ENCODE data around the gene S100A14.
A peak's percentile ranks its signal among the peaks of the same experiment; 100 is the strongest.

Gene S100A14

DNA sequence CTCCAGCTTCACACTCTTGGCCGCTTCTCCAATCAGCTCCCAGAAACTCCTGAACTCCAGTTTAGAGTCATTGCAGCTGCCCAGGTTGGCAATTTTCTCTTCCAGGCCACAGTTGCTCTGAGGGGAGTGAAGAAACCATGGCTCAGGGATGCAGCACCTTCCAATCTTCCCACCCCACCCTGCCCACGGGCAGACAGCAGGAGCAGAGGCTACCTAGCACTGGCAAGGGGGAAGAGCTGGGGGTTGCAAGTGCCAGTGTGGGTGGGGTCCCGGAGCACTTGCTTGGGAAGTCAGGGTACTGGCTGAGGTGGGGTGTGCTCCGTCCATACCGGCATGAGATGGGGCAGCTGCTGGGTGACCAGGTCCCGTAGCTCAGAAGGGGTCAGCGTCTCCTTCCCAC lies 1.2 kb downstream of the S100A14 start:
- no peak overlapping the region for H3K27ac ChIP-seq (ENCODE audit: low read depth, low read length)
- H2BK12ac ChIP-seq (ENCODE audit: low read length) = peak overlapping the region; percentile 11
- H4K91ac ChIP-seq (ENCODE audit: low read depth, low read length) = peak overlapping the region; percentile 21
- H4K8ac ChIP-seq (ENCODE audit: low read depth, low read length) = no peak overlapping the region
- no peak overlapping the region for H3K4me3 ChIP-seq (ENCODE audit: low read depth, low read length)
- H3K4me2 ChIP-seq (ENCODE audit: low read length) = no peak overlapping the region
- H3K9me3 ChIP-seq (ENCODE audit: insufficient read depth, low read depth, low read length) = no peaks in the 10 kb centered on the region
- H3K9ac ChIP-seq (ENCODE audit: low read length) = no peak overlapping the region
- DNase-seq = no peak
- H3K4me1 ChIP-seq (ENCODE audit: control insufficient read depth in 1 of 2, insufficient read depth in 2 of 2, low read length in 2 of 2) = peaks cover 31 to 38% of the 10 kb centered on the region in 2 experiments
- peaks cover 6 to 13% of the 10 kb centered on the region in 2 experiments for H3K36me3 ChIP-seq (ENCODE audit: control insufficient read depth in 1 of 2, insufficient read depth in 2 of 2, low read length in 2 of 2)
- H3K4ac ChIP-seq (ENCODE audit: low read depth, low read length) = no peak overlapping the region
- peak overlapping the region; percentile 49 for H2AK5ac ChIP-seq (ENCODE audit: low read length)
- WGBS (ENCODE audit: extremely low coverage, insufficient coverage, insufficient read length) = no CpG with 5 or more reads among the region's 7 CpGs
- H4K12ac ChIP-seq (ENCODE audit: low read depth, low read length) = no peak overlapping the region
- H2AFZ ChIP-seq (ENCODE audit: insufficient read depth, low read length, poor library complexity) = no peak overlapping the region
- H2BK120ac ChIP-seq (ENCODE audit: insufficient read depth, low read length, poor library complexity) = no peak overlapping the region
- peaks cover 20% of the 10 kb centered on the region for H3K79me1 ChIP-seq (ENCODE audit: low read length)
- no peak overlapping the region for H3K14ac ChIP-seq (ENCODE audit: low read length)
- no peak overlapping the region for H3K18ac ChIP-seq (ENCODE audit: low read length)
- H2BK5ac ChIP-seq (ENCODE audit: low read depth, low read length, poor library complexity) = no peak overlapping the region
- no peak overlapping the region for H3K23ac ChIP-seq (ENCODE audit: low read length)
- no peaks in the 10 kb centered on the region for H3K27me3 ChIP-seq (ENCODE audit: insufficient read depth, low read length)
- H3K79me2 ChIP-seq (ENCODE audit: control insufficient read depth, insufficient read depth, low read length, poor library complexity) = no peaks in the 10 kb centered on the region

DNA sequence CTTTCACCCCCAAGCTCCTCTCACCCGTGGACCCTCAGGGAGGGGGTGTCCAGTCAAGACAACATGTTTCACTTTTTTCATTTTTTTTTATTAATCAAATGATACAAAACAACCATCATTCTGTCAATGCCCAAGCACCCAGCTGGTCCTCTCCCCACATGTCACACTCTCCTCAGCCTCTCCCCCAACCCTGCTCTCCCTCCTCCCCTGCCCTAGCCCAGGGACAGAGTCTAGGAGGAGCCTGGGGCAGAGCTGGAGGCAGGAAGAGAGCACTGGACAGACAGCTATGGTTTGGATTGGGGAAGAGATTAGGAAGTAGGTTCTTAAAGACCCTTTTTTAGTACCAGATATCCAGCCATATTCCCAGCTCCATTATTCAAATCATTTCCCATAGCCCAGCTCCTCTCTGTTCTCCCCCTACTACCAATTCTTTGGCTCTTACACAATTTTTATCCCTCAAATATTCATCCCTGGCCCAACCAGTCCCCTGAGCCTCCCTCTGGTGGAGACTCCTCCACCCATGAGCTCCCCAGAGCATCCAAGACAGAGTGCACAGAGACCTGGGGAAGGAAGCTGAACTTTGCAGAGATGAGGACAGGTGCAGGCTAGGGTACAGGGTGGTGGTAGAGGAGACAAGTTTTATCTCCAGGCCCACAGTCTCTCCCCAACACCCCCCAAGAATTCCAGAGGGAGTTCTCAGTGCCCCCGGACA lies 1.8 kb downstream of the S100A14 start:
- Histone ChIP-seq H3K27me3 (ENCODE audit: insufficient read depth, low read length) (no peaks in the 10 kb centered on the region), H2BK12ac (ENCODE audit: low read length) (peak overlapping the region; percentile 11), H3K14ac (ENCODE audit: low read length) (no peak overlapping the region), H3K9me3 (ENCODE audit: insufficient read depth, low read depth, low read length) (no peaks in the 10 kb centered on the region), H3K18ac (ENCODE audit: low read length) (no peak overlapping the region), H3K4me1 (ENCODE audit: control insufficient read depth in 1 of 2, insufficient read depth in 2 of 2, low read length in 2 of 2) (peaks cover 37 to 44% of the 10 kb centered on the region in 2 experiments), H3K36me3 (ENCODE audit: control insufficient read depth in 1 of 2, insufficient read depth in 2 of 2, low read length in 2 of 2) (peaks cover 4 to 10% of the 10 kb centered on the region in 2 experiments), H2AK5ac (ENCODE audit: low read length) (no peak overlapping the region), H3K79me1 (ENCODE audit: low read length) (peaks cover 25% of the 10 kb centered on the region), H4K12ac (ENCODE audit: low read depth, low read length) (no peak overlapping the region), H3K4ac (ENCODE audit: low read depth, low read length) (no peak overlapping the region), H2BK5ac (ENCODE audit: low read depth, low read length, poor library complexity) (no peak overlapping the region), H2AFZ (ENCODE audit: insufficient read depth, low read length, poor library complexity) (no peak overlapping the region), H3K23ac (ENCODE audit: low read length) (no peak overlapping the region), H3K27ac (ENCODE audit: low read depth, low read length) (no peak overlapping the region), H2BK120ac (ENCODE audit: insufficient read depth, low read length, poor library complexity) (no peak overlapping the region), H3K9ac (ENCODE audit: low read length) (no peak overlapping the region), H3K4me3 (ENCODE audit: low read depth, low read length) (no peak overlapping the region), H3K4me2 (ENCODE audit: low read length) (no peak overlapping the region), H3K79me2 (ENCODE audit: control insufficient read depth, insufficient read depth, low read length, poor library complexity) (no peaks in the 10 kb centered on the region), H4K8ac (ENCODE audit: low read depth, low read length) (no peak overlapping the region), H4K91ac (ENCODE audit: low read depth, low read length) (peak overlapping the region; percentile 21)
- no CpG with 5 or more reads among the region's 2 CpGs for WGBS (ENCODE audit: extremely low coverage, insufficient coverage, insufficient read length)
- DNase-seq = no peak

DNA sequence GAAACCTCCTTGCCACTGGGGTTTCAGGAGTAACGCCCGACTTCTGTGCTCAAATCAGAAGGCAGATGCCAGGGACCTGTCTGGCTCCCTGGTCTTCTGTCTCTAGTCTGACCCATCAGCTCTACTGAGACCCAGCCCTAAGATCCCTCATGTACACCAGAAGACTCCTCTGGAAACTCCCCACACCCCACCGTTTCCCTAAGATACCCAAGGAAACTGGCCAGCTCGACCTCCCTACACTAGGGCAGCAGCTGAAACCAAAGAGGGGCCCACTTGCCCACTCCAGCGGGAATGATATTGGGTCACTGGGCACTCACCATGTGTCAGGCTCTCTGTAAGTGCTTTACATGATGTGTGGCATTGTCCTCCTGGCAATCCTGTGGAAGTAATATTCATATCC lies 2.7 kb downstream of the S100A14 start:
- Histone ChIP-seq H2AK5ac (ENCODE audit: low read length) (peak overlapping the region; percentile 27), H3K9ac (ENCODE audit: low read length) (no peak overlapping the region), H3K4ac (ENCODE audit: low read depth, low read length) (no peak overlapping the region), H2AFZ (ENCODE audit: insufficient read depth, low read length, poor library complexity) (no peak overlapping the region), H4K8ac (ENCODE audit: low read depth, low read length) (no peak overlapping the region), H3K79me1 (ENCODE audit: low read length) (peaks cover 32% of the 10 kb centered on the region), H3K4me2 (ENCODE audit: low read length) (no peak overlapping the region), H3K9me3 (ENCODE audit: insufficient read depth, low read depth, low read length) (no peaks in the 10 kb centered on the region), H2BK5ac (ENCODE audit: low read depth, low read length, poor library complexity) (no peak overlapping the region), H3K27me3 (ENCODE audit: insufficient read depth, low read length) (no peaks in the 10 kb centered on the region), H3K14ac (ENCODE audit: low read length) (no peak overlapping the region), H3K27ac (ENCODE audit: low read depth, low read length) (no peak overlapping the region), H3K23ac (ENCODE audit: low read length) (no peak overlapping the region), H3K36me3 (ENCODE audit: control insufficient read depth in 1 of 2, insufficient read depth in 2 of 2, low read length in 2 of 2) (peaks cover 0 to under 1% of the 10 kb centered on the region in 2 experiments), H2BK12ac (ENCODE audit: low read length) (peak overlapping the region; percentile 63), H4K91ac (ENCODE audit: low read depth, low read length) (no peak overlapping the region), H3K4me3 (ENCODE audit: low read depth, low read length) (no peak overlapping the region), H2BK120ac (ENCODE audit: insufficient read depth, low read length, poor library complexity) (no peak overlapping the region), H3K18ac (ENCODE audit: low read length) (no peak overlapping the region), H4K12ac (ENCODE audit: low read depth, low read length) (no peak overlapping the region), H3K79me2 (ENCODE audit: control insufficient read depth, insufficient read depth, low read length, poor library complexity) (peaks cover under 1% of the 10 kb centered on the region), H3K4me1 (ENCODE audit: control insufficient read depth in 1 of 2, insufficient read depth in 2 of 2, low read length in 2 of 2) (peaks cover 45 to 53% of the 10 kb centered on the region in 2 experiments)
- no peak for DNase-seq
- WGBS (ENCODE audit: extremely low coverage, insufficient coverage, insufficient read length) = no CpG with 5 or more reads among the region's 5 CpGs

DNA sequence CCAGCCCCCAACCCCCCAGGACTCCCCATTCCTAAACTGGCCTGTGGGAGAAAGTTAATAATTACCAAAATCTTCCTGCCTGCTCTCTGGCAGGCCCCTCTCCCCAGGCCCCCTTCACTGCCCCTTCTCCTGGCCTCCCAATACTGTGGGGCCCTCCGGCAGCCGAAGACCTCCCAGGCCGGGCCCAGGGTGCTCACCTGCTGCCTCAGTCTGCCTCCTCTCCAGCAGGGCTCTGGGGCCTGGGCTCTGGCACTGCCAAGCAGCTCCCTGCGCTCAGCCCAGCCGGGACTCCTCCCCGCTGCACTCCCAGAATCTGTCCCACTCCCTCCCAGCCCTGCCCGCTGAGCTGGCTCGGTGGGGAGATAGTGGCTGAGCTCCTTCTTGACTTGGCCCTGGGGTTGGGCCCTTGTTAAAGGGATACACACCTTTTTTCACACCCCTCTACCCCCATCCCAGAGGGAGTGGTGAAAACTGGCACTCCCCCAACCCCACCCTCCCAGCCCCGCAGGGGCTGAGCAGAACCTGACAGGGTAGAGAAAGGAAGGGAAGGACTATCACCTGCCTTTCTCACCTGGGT lies 3.3 kb downstream of the S100A14 start, which contains the start of gene S100A16:
S100A16 (minus strand) TSS at position 383 of the 577 bp plus-strand sequence. CDS start 4,986 bp downstream, outside the sequence.
- no peak within 1 kb of the TSS for H3K27ac ChIP-seq (ENCODE audit: low read depth, low read length)
- no peak within 1 kb of the TSS for H2AFZ ChIP-seq (ENCODE audit: insufficient read depth, low read length, poor library complexity)
- H3K79me2 ChIP-seq (ENCODE audit: control insufficient read depth, insufficient read depth, low read length, poor library complexity) = peaks cover 3% of the 10 kb centered on the region
- H3K79me1 ChIP-seq (ENCODE audit: low read length) = peaks cover 38% of the 10 kb centered on the region
- H2BK5ac ChIP-seq (ENCODE audit: low read depth, low read length, poor library complexity) = no peak within 1 kb of the TSS
- H4K91ac ChIP-seq (ENCODE audit: low read depth, low read length) = peak within 1 kb of the TSS; percentile 67
- no peak within 1 kb of the TSS for H3K4me2 ChIP-seq (ENCODE audit: low read length)
- no peak within 1 kb of the TSS for H4K12ac ChIP-seq (ENCODE audit: low read depth, low read length)
- H4K8ac ChIP-seq (ENCODE audit: low read depth, low read length) = no peak within 1 kb of the TSS
- H3K23ac ChIP-seq (ENCODE audit: low read length) = no peak within 1 kb of the TSS
- no peak for DNase-seq
- no peak within 1 kb of the TSS for H3K4me3 ChIP-seq (ENCODE audit: low read depth, low read length)
- peak within 1 kb of the TSS; percentile 89 for H2AK5ac ChIP-seq (ENCODE audit: low read length)
- no CpG with 5 or more reads among the region's 9 CpGs for WGBS (ENCODE audit: extremely low coverage, insufficient coverage, insufficient read length)
- peak within 1 kb of the TSS; percentile 33 for H3K4ac ChIP-seq (ENCODE audit: low read depth, low read length)
- peak within 1 kb of the TSS; percentile 62 for H2BK120ac ChIP-seq (ENCODE audit: insufficient read depth, low read length, poor library complexity)
- H3K36me3 ChIP-seq (ENCODE audit: control insufficient read depth in 1 of 2, insufficient read depth in 2 of 2, low read length in 2 of 2) = no peaks in the 10 kb centered on the region
- peak within 1 kb of the TSS; percentile 53 for H3K14ac ChIP-seq (ENCODE audit: low read length)
- no peaks in the 10 kb centered on the region for H3K27me3 ChIP-seq (ENCODE audit: insufficient read depth, low read length)
- H3K9ac ChIP-seq (ENCODE audit: low read length) = no peak within 1 kb of the TSS
- H3K4me1 ChIP-seq (ENCODE audit: control insufficient read depth in 1 of 2, insufficient read depth in 2 of 2, low read length in 2 of 2) = peaks cover 51 to 59% of the 10 kb centered on the region in 2 experiments
- H3K9me3 ChIP-seq (ENCODE audit: insufficient read depth, low read depth, low read length) = no peaks in the 10 kb centered on the region
- H2BK12ac ChIP-seq (ENCODE audit: low read length) = peak within 1 kb of the TSS; percentile 72
- peak within 1 kb of the TSS; percentile 62 for H3K18ac ChIP-seq (ENCODE audit: low read length)
